ENCODE data around the gene RBFOX2.

Gene RBFOX2

GRCh38 chr22:35726398-35726797 is 302.2 kb downstream of the RBFOX2 start:
- no peak for TF ChIP-seq CTCF (IDR thresholded peaks at IDR 0.05; ENCODE audit: low read depth, low read length)
- DNase-seq (ENCODE audit: low read depth in 2 of 2), result no peak
- H3K4me3 ChIP-seq (replicated peaks in 1 of 2; ENCODE audit: low read depth in 2 of 2, low read length in 2 of 2), result no peak overlapping the region

GRCh38 chr22:35725521-35725920 is 303.1 kb downstream of the RBFOX2 start:
- DNase-seq (ENCODE audit: low read depth in 2 of 2), result no peak
- TF ChIP-seq CTCF (IDR thresholded peaks at IDR 0.05; ENCODE audit: low read depth, low read length), result no peak
- H3K4me3 ChIP-seq (replicated peaks in 1 of 2; ENCODE audit: low read depth in 2 of 2, low read length in 2 of 2), result no peak overlapping the region

GRCh38 chr22:35721960-35722359 is 306.7 kb downstream of the RBFOX2 start:
- TF ChIP-seq CTCF (IDR thresholded peaks at IDR 0.05; ENCODE audit: low read depth, low read length), result no peak
- no peak for DNase-seq (ENCODE audit: low read depth in 2 of 2)
- H3K4me3 ChIP-seq (replicated peaks in 1 of 2; ENCODE audit: low read depth in 2 of 2, low read length in 2 of 2), result no peak overlapping the region

- TF ChIP-seq CTCF (IDR thresholded peaks at IDR 0.05; ENCODE audit: low read depth, low read length), result peak; percentile 1
- no peak for DNase-seq (ENCODE audit: low read depth in 2 of 2)
- no peak overlapping the region for H3K4me3 ChIP-seq (replicated peaks in 1 of 2; ENCODE audit: low read depth in 2 of 2, low read length in 2 of 2)
These were observed 309.3 kb downstream of the RBFOX2 start for GRCh38 chr22:35719212-35719875.

GRCh38 chr22:35717572-35717971 is 311.1 kb downstream of the RBFOX2 start, which contains the start of gene APOL5:
Gene APOL5 (plus strand): TSS chr22:35717872. CDS start chr22:35717872, 0 bp downstream.
- no peak for DNase-seq (ENCODE audit: low read depth in 2 of 2)
- TF ChIP-seq CTCF (IDR thresholded peaks at IDR 0.05; ENCODE audit: low read depth, low read length), result no peak
- H3K4me3 ChIP-seq (replicated peaks in 1 of 2; ENCODE audit: low read depth in 2 of 2, low read length in 2 of 2), result no peak within 1 kb of the TSS

- DNase-seq (ENCODE audit: low read depth in 2 of 2), result no peak
- TF ChIP-seq CTCF (IDR thresholded peaks at IDR 0.05; ENCODE audit: low read depth, low read length), result no peak
- H3K4me3 ChIP-seq (replicated peaks in 1 of 2; ENCODE audit: low read depth in 2 of 2, low read length in 2 of 2), result no peak overlapping the region
These were observed 316.0 kb downstream of the RBFOX2 start for GRCh38 chr22:35712672-35713071.

GRCh38 chr22:35711336-35711735 is 317.3 kb downstream of the RBFOX2 start:
- TF ChIP-seq CTCF (IDR thresholded peaks at IDR 0.05; ENCODE audit: low read depth, low read length), result no peak
- H3K4me3 ChIP-seq (replicated peaks in 1 of 2; ENCODE audit: low read depth in 2 of 2, low read length in 2 of 2), result no peak overlapping the region
- no peak for DNase-seq (ENCODE audit: low read depth in 2 of 2)
